Cerebellar nuclear complex (tissue), 1 donor: ENCODE results near the gene MAST4.

ENCODE experiments used
- DNase-seq, 2 experiments: peaks; one replicate each; lab custom pipeline; 2025; lab: John Stamatoyannopoulos, UW

The MAST4 gene

GRCh38 chr5:66842540-66842939 lies 246.3 kb downstream of the MAST4 start:
- DNase-seq: no peak

- no peak for DNase-seq
Measured at GRCh38 chr5:66843065-66843464, 246.9 kb downstream of the MAST4 start.

- no peak for DNase-seq
Measured at GRCh38 chr5:66848749-66849641, 252.8 kb downstream of the MAST4 start.

GRCh38 chr5:66849803-66850202 lies 253.6 kb downstream of the MAST4 start:
- no peak for DNase-seq

- DNase-seq: no peak
Measured at GRCh38 chr5:66850354-66851075, 254.3 kb downstream of the MAST4 start.

- no peak for DNase-seq
Measured at GRCh38 chr5:66851306-66851705, 255.1 kb downstream of the MAST4 start.

GRCh38 chr5:66854416-66854815 lies 258.2 kb downstream of the MAST4 start:
- no peak for DNase-seq

GRCh38 chr5:66856041-66856805 lies 260.0 kb downstream of the MAST4 start:
- DNase-seq: no peak

- DNase-seq: no peak
Measured at GRCh38 chr5:66859526-66859925, 263.3 kb downstream of the MAST4 start.

GRCh38 chr5:66860199-66860975 lies 264.2 kb downstream of the MAST4 start:
- no peak for DNase-seq

- no peak for DNase-seq
Measured at GRCh38 chr5:66861402-66861801, 265.2 kb downstream of the MAST4 start.

- no peak for DNase-seq
Measured at GRCh38 chr5:66862020-66862419, 265.8 kb downstream of the MAST4 start.

- DNase-seq: no peak
Measured at GRCh38 chr5:66863243-66864170, 267.3 kb downstream of the MAST4 start.

GRCh38 chr5:66864240-66864884 lies 268.2 kb downstream of the MAST4 start:
- no peak for DNase-seq

GRCh38 chr5:66867618-66868322 lies 271.6 kb downstream of the MAST4 start:
- DNase-seq: no peak

GRCh38 chr5:66869347-66869746 lies 273.2 kb downstream of the MAST4 start:
- DNase-seq: no peak

- DNase-seq: no peak
Measured at GRCh38 chr5:66870708-66871107, 274.5 kb downstream of the MAST4 start.

GRCh38 chr5:66871651-66872050 lies 275.5 kb downstream of the MAST4 start:
- no peak for DNase-seq

- no peak for DNase-seq
Measured at GRCh38 chr5:66872736-66873331, 276.6 kb downstream of the MAST4 start.
